HG03108 (cell line): ENCODE results near the gene SF3B3.

Source experiments
- ATAC-seq: cut with Tn5 transposase; IDR thresholded peaks from one replicate; pipeline ENCODE4 v1.9.1; 2021; ENCODE audit warnings: moderate library complexity; ENCODE audit not compliant: unreplicated experiment

SF3B3 gene

DNA sequence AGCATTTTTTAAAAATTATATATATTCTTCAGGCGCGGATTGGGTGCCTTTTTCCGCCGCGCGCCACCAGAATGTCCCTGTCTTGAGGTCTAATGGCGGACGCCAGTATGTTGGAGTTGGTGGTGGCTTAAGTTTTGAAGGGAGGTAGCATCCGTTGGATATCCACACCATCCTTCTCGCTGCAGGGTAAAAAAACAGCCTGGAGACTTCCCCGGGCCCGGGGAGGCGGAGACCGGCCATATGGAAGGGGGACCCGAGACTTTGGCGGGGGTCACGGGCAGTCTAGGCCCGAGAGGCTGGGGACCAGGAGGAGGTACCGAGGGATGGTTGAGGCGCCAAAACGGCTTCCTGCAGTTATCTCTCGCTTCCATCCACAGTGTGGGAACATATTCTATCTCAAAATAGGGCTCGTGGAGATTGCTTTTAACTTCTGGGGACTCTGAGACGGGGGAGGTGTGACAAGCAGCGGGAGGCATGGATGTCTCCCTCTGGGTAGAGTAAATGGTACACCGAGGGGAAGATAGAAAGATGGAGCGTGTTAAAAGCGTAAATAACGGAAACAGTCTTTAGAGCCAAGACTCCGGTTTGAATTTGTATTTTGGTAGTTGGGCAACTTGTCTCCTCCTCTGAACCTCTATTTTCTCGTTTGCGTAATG lies at the start of gene SF3B3:
Gene SF3B3 (plus strand): TSS at position 74 of the 656 bp plus-strand sequence. CDS start 2,841 bp downstream, outside the sequence.
- peak; percentile 40 for ATAC-seq

DNA sequence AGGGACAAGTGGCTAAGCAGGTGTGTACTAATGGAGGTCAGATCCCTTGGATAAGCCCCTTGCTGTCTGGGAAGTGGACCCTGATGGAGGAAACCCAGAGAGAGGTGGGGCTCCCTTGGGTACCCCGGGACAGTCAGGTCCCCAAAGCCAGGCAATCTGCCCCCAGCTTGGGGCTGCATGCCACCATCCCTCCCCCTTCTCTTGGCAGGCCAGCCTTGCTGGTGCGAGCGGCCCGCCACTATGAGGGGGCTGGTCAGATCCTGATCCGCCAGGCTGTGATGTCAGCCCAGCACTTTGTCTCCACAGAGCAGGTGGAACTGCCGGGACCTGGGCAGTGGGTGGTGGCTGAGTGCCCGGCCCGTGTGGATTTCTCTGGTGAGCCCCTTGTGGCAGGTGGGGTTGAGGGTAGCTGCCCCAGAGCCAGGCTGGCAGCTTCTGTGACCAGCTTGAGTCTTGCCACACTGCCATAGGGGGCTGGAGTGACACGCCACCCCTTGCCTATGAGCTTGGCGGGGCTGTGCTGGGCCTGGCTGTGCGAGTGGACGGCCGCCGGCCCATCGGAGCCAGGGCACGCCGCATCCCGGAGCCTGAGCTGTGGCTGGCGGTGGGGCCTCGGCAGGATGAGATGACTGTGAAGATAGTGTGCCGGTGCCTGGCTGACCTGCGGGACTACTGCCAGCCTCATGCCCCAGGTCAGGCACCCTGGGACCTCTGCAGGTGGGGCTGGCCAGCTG lies 49.1 kb upstream of the SF3B3 start:
- no peak for ATAC-seq

DNA sequence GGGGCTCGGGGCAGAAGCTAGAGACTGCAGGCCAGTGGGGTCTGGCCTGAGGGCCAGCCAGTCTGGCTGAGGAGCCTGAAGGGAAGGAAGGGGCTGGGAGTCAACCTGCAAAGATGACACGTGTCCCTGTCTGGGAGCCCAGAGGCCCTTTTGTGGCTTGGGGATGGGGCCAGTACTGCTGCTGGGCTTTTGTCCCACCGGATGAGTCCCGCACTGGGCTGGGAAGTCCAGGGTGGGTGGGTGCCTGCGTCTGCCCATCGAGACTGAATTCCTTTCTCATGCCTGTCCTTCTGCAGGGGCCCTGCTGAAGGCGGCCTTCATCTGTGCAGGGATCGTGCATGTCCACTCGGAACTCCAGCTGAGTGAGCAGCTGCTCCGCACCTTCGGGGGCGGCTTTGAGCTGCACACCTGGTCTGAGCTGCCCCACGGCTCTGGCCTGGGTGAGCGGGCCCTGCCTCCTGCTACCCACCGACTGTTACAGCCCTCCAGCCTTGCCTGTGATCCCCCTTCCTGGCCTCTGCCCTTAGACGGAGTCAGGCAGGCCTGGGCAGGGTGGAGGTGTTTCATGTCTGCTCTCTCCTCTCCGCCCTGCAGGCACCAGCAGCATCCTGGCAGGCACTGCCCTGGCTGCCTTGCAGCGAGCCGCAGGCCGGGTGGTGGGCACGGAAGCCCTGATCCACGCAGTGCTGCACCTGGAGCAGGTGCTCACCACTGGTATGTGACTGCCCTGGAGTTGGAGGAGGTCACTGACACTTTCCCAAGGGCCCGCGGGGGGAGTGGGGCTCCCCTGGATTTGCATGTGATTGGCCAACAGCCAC lies 48.4 kb upstream of the SF3B3 start:
- ATAC-seq, result no peak

DNA sequence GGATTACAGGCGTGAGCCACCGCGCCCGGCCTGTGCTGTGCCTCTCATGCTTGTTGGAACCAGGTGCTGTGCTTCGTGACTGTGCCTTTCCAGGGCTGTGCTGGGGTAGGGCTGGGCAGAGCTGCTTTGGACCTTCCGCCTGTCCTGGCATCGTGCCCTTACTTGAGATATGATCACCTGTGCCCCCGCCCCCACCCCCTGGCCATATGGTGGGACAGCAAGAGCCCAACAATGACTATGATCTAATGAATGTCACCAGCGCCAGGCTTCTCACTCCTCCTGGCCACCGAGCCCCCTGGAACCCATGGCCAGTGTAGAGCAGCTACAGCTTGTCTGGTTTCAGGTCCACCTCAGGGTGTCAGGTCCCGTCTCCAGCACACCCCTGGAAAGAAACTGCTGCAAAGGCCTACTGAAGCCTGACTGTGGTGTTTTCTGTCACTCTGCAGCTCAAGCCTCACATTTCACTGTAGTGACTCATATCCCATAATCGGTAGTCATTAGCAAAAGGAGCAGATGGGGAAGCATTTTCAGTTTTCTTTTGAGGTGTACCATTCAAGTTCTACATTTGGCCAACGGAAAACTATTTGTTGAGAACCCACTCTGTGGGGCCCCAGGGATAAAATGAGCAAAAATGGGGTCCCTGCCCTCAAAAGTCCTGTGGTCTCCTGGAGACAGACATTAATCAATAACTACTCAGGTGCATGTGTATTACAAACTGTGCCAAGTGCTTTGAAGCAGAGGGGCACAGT lies 47.2 kb upstream of the SF3B3 start:
- ATAC-seq, result peak; percentile 85

DNA sequence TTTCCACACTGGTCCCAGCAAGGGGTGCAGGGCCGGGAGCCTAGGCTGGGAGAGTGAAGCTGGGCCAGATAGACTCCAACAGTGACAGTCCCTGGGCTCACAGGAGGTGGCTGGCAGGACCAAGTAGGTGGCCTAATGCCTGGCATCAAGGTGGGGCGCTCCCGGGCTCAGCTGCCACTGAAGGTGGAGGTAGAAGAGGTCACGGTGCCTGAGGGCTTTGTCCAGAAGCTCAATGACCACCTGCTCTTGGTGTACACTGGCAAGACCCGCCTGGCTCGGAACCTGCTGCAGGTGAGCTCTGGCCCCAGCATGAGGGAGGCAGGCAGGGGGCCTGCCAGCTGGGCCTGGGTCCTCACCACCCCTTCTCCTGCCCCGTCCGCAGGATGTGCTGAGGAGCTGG lies 45.4 kb upstream of the SF3B3 start:
- ATAC-seq, result no peak

DNA sequence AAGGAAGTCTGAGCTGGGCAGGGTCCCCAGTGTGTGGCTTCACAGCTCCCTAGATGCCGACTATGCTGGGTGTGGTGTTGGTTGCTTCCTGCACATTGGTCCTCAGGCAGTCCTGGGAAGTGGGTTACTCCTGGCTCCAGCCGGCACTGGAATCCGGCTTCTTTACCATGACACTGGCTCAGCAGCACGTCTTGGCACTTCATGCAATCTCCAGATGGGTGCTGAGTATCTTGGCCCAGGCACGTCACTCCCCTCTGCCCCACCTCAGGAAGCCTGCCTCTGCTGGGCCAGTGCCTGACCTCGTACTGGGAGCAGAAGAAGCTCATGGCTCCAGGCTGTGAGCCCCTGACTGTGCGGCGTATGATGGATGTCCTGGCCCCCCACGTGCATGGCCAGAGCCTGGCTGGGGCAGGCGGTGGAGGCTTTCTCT lies 44.7 kb upstream of the SF3B3 start:
- no peak for ATAC-seq

DNA sequence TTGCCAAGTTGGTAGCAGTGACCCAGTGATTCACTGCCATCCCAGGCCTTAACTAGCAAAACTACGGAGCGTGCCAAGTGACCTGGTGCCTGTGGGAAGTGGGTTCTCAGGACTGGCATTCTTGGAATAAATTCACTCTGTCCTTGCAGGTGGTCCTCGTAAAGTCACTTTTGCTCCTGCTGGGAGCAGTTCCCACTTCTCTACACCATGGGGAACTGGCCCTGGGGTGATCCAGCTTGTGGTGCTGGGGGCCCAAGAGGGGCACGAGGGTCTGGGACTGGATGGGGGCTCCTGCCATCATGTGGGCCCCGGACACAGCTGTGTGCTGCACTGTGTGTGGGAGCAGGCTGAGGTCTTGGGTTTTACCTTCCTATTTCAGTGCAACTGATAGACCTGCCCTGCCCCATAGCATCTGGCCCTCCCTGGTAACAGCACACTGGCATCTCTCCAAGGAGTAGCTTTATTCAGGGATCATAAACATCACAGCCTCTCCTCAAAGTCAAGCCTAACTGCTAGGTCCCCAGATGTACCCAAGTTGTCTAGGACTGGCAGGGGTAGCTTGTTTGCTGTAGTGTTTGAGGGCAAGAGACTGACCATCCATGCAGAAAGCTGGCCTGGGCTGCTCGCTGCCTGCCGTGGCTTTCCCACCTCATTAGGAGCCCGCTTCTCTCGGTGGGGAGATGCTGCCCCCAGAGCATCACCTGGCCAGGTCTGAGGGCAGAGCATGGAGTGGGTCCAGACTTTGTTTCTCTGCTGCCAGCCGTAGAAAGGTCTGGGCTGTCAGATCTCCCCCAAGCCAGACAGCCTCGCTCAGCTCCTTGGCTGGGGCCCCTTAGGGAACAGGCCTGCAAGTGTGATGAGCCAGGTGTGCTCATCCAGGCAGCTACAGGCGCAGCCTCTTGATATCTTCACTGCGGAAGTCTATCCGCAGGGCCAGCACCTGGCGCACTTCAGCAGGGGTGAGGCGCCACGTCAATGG lies 43.2 kb upstream of the SF3B3 start:
- no peak for ATAC-seq

DNA sequence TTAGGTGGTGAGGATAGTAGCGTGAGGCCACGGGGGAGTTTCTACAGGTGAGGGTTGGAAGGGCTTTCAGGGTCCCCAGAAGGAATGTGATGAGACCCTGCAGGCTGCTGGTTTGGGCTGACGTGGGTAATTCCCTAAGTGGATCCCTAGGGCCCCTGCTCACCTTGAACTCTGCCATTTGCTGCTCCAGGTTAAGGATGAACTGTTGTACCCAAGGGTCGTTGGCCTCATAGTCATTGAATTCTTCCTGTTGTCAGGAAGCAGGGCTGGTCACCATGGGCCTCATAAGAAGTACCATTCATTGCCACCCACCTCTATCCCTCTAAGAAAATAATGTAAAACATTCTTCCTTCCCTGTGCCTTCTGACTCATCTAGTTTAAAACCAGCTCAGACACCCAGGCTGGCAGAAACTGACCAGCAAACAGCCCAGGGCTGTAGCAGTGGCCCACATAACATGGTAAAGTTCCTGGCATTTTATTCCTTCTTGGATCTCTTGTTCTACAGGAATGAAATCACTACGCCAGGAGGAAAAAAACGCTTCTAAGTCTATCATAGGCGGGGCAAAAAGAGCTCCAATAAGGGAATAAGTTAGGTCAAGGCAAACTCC lies 41.6 kb upstream of the SF3B3 start:
- ATAC-seq, result no peak

DNA sequence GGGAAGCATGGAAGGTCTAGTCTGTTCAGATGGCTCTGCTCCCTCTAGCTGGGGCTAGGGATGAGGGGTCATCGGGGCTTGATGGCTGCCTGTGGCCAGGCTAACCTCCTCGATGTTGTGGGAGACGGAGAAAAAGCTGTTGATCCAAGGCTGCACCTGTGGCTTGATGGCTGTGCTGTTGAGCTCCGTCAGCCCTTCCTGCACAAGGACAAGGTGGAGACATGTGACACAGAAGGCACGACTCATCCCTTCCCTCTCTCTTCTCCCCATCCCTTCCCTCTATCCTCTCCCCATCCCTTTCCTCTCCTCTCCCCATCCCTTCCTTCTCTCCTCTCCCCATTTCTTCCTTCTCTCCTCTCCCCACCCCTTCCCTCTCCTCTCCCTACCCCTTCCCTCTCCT lies 41.0 kb upstream of the SF3B3 start:
- ATAC-seq, result no peak

DNA sequence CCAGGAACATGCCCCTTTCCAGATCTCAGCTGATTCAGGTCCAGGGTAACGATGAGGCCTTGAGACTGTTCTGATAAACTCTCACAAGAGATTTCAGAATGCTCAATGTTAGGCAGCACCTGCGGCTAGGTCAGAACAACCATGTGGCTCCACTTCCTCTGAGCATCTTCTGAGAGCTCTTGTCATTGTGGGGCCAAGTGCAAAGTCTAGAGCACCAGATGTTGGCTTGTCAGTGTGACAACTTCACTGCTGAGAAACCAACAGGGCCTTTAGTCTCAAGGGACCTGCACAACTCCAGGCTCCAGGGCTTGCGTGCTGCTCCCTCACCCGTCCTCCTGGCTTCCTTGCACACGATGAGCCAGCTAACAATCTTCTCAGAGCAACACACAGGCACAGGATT lies 40.2 kb upstream of the SF3B3 start:
- ATAC-seq, result peak; percentile 44

DNA sequence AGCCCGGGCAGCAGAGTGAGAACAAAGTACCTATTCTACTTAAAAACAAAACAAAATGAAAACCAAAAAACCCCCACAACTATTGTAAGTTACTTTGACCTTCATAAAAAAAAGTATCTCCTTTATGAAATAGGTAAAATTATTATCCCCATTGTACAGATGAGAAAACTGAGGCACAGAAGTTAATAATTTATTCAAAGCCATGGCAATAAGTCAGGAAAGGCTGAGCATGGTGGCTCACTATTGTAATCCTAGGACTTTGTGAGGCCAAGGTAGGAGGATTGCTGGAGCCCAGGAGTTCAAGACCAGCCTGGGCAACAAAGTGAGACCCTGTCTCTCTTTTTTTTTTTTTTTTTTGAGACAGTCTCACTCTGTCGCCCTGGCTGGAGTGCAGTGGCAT lies 38.7 kb upstream of the SF3B3 start:
- ATAC-seq, result no peak

DNA sequence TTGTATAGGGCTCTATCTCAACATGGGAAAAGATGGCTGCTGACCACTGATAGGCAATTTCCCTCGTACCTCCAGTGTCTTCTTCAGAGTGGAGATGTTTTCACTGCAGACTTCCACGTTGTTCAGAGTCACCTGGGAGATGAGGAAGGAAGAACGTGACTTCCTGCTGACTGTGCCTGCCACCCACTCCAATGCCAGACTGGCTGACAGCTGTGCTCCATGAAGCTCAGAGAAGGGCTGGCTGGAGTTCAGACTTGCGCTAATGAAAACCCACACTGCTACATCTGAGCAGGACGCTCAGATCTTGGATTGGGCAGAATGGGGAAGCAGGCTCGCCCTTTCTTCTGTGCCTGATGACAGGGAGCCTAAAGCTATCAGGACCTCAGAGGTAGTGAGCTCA lies 33.4 kb upstream of the SF3B3 start:
- ATAC-seq, result no peak

DNA sequence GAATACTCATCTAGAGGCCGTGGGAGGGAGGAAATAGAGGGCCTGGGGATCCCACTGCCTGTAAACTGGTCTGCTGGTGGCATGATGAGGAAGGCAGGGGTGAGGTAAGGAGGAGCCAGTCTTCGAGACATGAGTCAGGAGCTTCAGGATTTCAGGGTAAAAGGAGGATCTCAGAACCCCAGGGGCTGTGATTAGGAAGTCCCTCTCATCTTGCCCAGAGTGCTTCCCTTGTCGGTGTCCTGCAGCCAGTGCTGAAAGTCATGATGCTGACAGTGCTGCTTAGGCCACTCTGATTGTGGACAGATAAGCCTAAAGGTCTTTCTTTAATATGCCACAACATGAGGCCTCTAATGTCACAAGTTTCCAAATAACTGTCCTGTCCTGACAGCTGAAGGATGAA lies 29.8 kb upstream of the SF3B3 start:
- no peak for ATAC-seq

DNA sequence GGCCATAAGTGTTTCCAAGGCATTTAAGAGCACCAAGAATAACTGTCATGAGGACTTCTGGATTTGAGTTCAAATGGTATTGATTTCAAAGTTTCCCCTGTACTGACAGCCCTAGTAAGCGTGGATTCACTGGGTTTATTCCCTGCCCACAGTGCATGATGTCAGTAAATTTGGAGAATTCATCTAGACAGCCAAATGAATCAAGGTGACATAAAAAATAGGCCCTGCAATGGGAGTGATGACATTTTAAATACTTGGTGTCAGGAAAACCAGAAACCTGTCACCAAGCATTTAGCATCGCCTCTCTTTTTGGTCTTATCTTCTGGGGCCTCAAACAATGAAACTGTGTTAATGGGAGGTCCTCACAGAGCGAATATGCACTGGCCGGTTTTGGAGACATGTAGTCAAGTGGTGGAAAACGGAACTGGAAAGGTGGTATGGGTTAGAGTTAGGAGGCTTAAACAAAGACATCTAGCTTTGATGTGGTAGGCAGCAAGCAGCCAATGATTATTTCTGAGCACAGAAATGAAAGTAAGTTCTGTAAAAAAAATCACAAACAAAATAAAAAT lies 29.3 kb upstream of the SF3B3 start:
- no peak for ATAC-seq

DNA sequence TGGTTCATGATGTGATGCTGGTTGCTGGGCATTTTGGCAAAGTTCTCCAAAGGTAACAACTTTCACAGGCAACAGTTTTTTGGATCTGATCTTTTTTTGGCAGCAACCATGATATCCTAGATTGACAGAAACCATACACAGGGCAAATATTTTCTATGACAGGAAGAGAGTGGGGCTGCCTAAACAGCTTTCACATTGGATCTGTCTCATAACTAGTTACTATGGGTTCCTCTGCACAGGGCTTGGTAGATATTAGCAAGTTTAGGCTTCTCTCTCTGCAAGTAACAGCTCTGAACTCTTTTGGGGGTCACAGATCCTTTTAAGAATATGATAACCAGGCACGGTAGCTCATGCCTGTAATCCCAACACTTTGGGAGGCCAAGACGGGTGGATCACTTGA lies 28.8 kb upstream of the SF3B3 start:
- no peak for ATAC-seq

DNA sequence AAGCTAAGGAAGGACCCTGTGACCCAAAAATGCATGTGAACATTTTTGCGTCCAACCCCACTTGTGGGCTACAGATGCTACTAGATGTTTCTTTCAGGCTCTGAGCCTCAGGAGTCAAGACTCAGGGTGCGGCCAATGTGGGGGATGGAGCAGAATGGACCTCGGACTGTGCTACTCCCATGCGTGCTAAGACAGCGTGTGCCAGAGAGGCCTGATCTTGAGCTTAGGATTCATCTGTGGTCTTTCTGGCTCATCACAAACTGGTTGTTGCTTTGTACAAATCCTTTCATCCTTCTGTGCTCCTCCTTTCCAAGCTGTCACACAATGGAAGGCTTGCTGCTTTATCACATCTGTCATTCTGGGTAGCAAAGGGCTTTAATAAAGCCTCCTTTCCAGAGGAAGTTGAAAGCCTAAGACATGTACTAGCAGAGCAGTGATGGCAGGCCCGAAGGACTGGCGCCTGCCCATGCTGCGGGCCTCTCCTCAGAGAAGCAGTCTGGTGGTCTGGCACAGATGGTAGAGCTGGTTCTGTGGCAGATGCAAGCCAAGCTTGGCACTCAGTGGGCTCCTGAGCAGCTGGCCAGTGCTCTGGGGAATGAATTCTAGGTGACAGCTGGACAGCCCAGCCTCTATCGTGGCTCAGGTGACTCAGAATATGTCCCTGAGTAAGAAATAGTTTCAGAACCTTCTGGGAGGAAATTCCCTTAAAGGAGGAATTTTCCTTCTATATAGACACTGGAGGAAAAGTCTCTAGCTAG lies 28.0 kb upstream of the SF3B3 start:
- ATAC-seq, result no peak

DNA sequence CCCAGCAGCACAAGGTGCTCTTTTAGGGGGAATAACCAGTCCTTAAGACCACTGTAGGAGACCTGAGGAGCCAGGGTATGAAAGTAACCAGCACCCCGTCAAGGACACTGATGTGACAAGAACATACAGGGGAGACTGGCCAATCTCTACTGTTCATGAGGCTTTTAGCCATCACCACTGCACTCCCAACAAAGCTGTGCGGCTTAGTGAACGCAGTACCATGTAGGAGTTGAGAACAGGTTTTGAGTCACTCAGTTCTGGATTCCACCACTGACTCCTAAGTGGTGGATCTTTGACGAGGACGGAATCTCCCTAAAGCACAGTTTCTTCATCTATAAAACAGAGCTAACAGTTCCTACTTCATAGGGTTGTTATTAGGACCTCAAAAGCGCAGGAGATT lies 27.1 kb upstream of the SF3B3 start:
- ATAC-seq, result no peak

DNA sequence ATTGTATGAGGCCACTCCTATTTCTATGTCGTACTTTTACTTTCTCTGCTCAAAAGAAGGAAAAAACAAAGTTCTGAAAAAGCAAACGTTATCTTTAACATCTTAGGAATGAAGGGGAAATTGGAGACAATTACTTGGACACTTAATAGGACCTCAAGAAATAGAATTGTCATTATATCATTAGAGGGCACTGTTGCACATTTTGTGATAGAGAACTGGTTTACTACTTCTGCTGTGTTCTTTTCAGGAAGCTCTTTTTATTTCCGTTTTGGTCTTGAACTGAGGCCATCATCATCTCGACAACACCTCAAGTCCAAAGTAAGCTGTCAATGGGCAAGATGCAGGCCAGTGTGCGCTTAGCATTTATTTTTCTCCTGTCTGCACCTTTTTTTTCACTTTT lies 14.9 kb upstream of the SF3B3 start:
- ATAC-seq, result no peak
